Left renal pelvis (tissue), 4 donors: ENCODE measurements around the gene ZCCHC7. TPM values are rescaled to one million over a fixed set of nuclear protein-coding genes. Genes with fewer than 3 reads are reported as not detected.

Experiments used
- DNase-seq, 4 donors: peaks; one replicate each; pipeline ENCODE4 v3.0.0-alpha.2; 2013; ENCODE audit warnings: low read depth in 4 of 4, low spot score in 3 of 4
- polyA plus RNA-seq, 4 donors: library from polyadenylated mRNA; unstranded; fragments of 120-200 nt; gene quantifications; one replicate each; pipeline ENCODE4 v1.2.1, GENCODE V29; 2013; ENCODE audit not compliant: insufficient read length in 4 of 4

Gene ZCCHC7
- polyA plus RNA-seq, 4 donors = 21.7 to 27.6 (median 24.9) TPM

- DNase-seq = no peak
Measured at GRCh38 chr9:37243588-37244345, 123.4 kb downstream of the ZCCHC7 start.

- no peak for DNase-seq
Measured at GRCh38 chr9:37246826-37247225, 126.5 kb downstream of the ZCCHC7 start.

GRCh38 chr9:37248651-37249163 lies 128.3 kb downstream of the ZCCHC7 start:
- no peak for DNase-seq

- DNase-seq = no peak
Measured at GRCh38 chr9:37251452-37251851, 131.1 kb downstream of the ZCCHC7 start.

GRCh38 chr9:37253377-37253937 lies 133.1 kb downstream of the ZCCHC7 start:
- DNase-seq = no peak

GRCh38 chr9:37255187-37255586 lies 134.8 kb downstream of the ZCCHC7 start:
- no peak for DNase-seq

GRCh38 chr9:37255944-37256862 lies 135.8 kb downstream of the ZCCHC7 start:
- DNase-seq = no peak

GRCh38 chr9:37259951-37260350 lies 139.6 kb downstream of the ZCCHC7 start:
- DNase-seq = no peak

- DNase-seq = no peak
Measured at GRCh38 chr9:37262410-37262809, 142.0 kb downstream of the ZCCHC7 start.

- DNase-seq = no peak
Measured at GRCh38 chr9:37264539-37264938, 144.2 kb downstream of the ZCCHC7 start.

GRCh38 chr9:37266630-37267029 lies 146.3 kb downstream of the ZCCHC7 start:
- DNase-seq = no peak

GRCh38 chr9:37269221-37269620 lies 148.8 kb downstream of the ZCCHC7 start:
- no peak for DNase-seq

GRCh38 chr9:37271679-37272078 lies 151.3 kb downstream of the ZCCHC7 start:
- DNase-seq = no peak

GRCh38 chr9:37273595-37273994 lies 153.2 kb downstream of the ZCCHC7 start:
- DNase-seq = no peak

- DNase-seq = peak in 1 of 4 donors; percentile 8
Measured at GRCh38 chr9:37281541-37281940, 161.2 kb downstream of the ZCCHC7 start.

- DNase-seq = no peak
Measured at GRCh38 chr9:37283730-37284325, 163.5 kb downstream of the ZCCHC7 start.

GRCh38 chr9:37284636-37285035 lies 164.3 kb downstream of the ZCCHC7 start:
- no peak for DNase-seq

GRCh38 chr9:37286530-37287175 lies 166.3 kb downstream of the ZCCHC7 start:
- no peak for DNase-seq

- DNase-seq = no peak
Measured at GRCh38 chr9:37287317-37287716, 166.9 kb downstream of the ZCCHC7 start.

GRCh38 chr9:37289631-37290030 lies 169.3 kb downstream of the ZCCHC7 start:
- no peak for DNase-seq
